ENCODE measurements around the gene SERTAD4. TPM values are rescaled to one million over a fixed set of nuclear protein-coding genes. Genes with fewer than 3 reads are reported as not detected.
A peak's percentile ranks its signal among the peaks of the same experiment; 100 is the strongest.
"Not testable (repeated sequence)": the region's sequence is repeated elsewhere in the genome, so short reads cannot be mapped to it uniquely, and the experiment has no call there.

The SERTAD4 gene
- total RNA-seq, 4 donors from 2014 or later: 0.60 to 6.7 (median 2.0) TPM

- TF ChIP-seq POLR2AphosphoS5 (IDR thresholded peaks at IDR 0.05) (no peak), EP300 (IDR thresholded peaks at IDR 0.05; ENCODE audit: low read depth) (no peak)
- TF ChIP-seq, protein P1, sequence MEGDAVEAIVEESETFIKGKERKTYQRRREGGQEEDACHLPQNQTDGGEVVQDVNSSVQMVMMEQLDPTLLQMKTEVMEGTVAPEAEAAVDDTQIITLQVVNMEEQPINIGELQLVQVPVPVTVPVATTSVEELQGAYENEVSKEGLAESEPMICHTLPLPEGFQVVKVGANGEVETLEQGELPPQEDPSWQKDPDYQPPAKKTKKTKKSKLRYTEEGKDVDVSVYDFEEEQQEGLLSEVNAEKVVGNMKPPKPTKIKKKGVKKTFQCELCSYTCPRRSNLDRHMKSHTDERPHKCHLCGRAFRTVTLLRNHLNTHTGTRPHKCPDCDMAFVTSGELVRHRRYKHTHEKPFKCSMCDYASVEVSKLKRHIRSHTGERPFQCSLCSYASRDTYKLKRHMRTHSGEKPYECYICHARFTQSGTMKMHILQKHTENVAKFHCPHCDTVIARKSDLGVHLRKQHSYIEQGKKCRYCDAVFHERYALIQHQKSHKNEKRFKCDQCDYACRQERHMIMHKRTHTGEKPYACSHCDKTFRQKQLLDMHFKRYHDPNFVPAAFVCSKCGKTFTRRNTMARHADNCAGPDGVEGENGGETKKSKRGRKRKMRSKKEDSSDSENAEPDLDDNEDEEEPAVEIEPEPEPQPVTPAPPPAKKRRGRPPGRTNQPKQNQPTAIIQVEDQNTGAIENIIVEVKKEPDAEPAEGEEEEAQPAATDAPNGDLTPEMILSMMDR (IDR thresholded peaks at IDR 0.05): no peak
- DNase-seq: no peak
- Histone ChIP-seq H3K9me3 (peaks cover 9 to 10% of the 10 kb centered on the region in 2 donors), H3K4me3 (no peak overlapping the region), H3K4me1 (no peaks in the 10 kb centered on the region), H3K27me3 (no peaks in the 10 kb centered on the region), H3K27ac (no peak overlapping the region), H3K36me3 (no peaks in the 10 kb centered on the region)
- intact Hi-C loops (cut with DNase I; ENCODE audit: low total_unique reads) (loop anchor here (1.0 kb wide), 1 partner anchor 22 kb away; no protein-coding TSS in a partner anchor), in situ Hi-C loops (cut with MboI; ENCODE audit: low pct_ligation_motif_present in 1 of 4, low pct_unique_long_range_greater_than_20kb in 1 of 4, low sequenced_read_pairs in 3 of 4) (no loop called here)
- WGBS, 2 donors (ENCODE audit: low coverage in 1 of 2): 80 to 94% methylated on average over 6 to 8 of the region's 8 CpGs
Measured at GRCh38 chr1:210195635-210196160, 36.9 kb upstream of the SERTAD4 start.

GRCh38 chr1:210196266-210196665, 36.3 kb upstream of the SERTAD4 start:
- not testable (repeated sequence) for H3K27ac ChIP-seq

DNA sequence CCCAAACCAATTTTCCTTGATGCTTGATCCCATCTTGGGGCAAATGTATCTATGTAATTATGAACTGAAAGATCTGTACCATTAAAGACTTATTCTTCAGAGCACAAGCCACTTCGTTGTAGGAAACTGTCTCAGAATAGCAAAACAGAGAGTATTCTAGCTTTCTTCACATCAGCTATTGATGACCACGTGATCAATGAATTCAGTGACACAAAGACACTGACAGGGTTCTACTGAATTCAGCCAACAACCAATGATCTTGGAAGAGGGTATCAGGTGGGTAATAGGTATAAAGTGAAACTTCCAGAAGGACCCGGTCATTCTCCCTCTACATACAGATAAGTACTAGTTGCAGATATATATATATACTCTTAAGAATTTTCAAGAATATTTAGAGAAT, 33.8 kb upstream of the SERTAD4 start:
- Histone ChIP-seq H3K36me3 (no peaks in the 10 kb centered on the region), H3K4me3 (no peak overlapping the region), H3K27me3 (no peaks in the 10 kb centered on the region), H3K9me3 (peaks cover 9 to 10% of the 10 kb centered on the region in 2 donors), H3K27ac (no peak overlapping the region), H3K4me1 (no peaks in the 10 kb centered on the region)
- DNase-seq: no peak
- no peak for TF ChIP-seq POLR2A (IDR thresholded peaks at IDR 0.05)
- TF ChIP-seq, protein P1 (IDR thresholded peaks at IDR 0.05): no peak
- no peak for TF ChIP-seq EP300 (IDR thresholded peaks at IDR 0.05; ENCODE audit: low read depth)
- intact Hi-C loops (cut with DNase I; ENCODE audit: low total_unique reads): no loop called here
- in situ Hi-C loops (cut with MboI; ENCODE audit: low pct_ligation_motif_present in 1 of 4, low pct_unique_long_range_greater_than_20kb in 1 of 4, low sequenced_read_pairs in 3 of 4): no loop called here
- whole genome bisulfite sequencing, 2 donors (ENCODE audit: low coverage in 1 of 2): 57 to 81% methylated on average over 3 of the region's 3 CpGs

More at GRCh38 chr1:210196266-210196665, 36.3 kb upstream of the SERTAD4 start:
- H3K4me1 ChIP-seq; H3K9me3 ChIP-seq; H3K4me3 ChIP-seq; H3K27me3 ChIP-seq; DNase-seq; H3K36me3 ChIP-seq; in situ Hi-C loops (cut with MboI; ENCODE audit: low pct_ligation_motif_present in 1 of 4, low pct_unique_long_range_greater_than_20kb in 1 of 4, low sequenced_read_pairs in 3 of 4): not testable (repeated sequence)
- intact Hi-C loops (cut with DNase I; ENCODE audit: low total_unique reads): loop anchor here (1.0 kb wide), 1 partner anchor 21 kb away; no protein-coding TSS in a partner anchor
- 74 to 79% methylated on average over 3 to 5 of the region's 5 CpGs for WGBS, 2 donors (ENCODE audit: low coverage in 1 of 2)

GRCh38 chr1:210200124-210200736, 32.4 kb upstream of the SERTAD4 start:
- H3K27ac ChIP-seq: no peak overlapping the region
- no peaks in the 10 kb centered on the region for H3K4me1 ChIP-seq
- in situ Hi-C loops (cut with MboI; ENCODE audit: low pct_ligation_motif_present in 1 of 4, low pct_unique_long_range_greater_than_20kb in 1 of 4, low sequenced_read_pairs in 3 of 4): no loop called here
- peaks cover 9 to 10% of the 10 kb centered on the region in 2 donors for H3K9me3 ChIP-seq
- WGBS, 2 donors (ENCODE audit: low coverage in 1 of 2): 46 to 51% methylated on average over 3 of the region's 3 CpGs
- H3K27me3 ChIP-seq: no peaks in the 10 kb centered on the region
- no peak for DNase-seq
- H3K36me3 ChIP-seq: no peaks in the 10 kb centered on the region
- no peak for TF ChIP-seq POLR2AphosphoS5 (IDR thresholded peaks at IDR 0.05)
- no peak for TF ChIP-seq POLR2A (IDR thresholded peaks at IDR 0.05)
- TF ChIP-seq, protein P1 (IDR thresholded peaks at IDR 0.05): peak; percentile 20 to 40 (median 29)
- intact Hi-C loops (cut with DNase I; ENCODE audit: low total_unique reads): loop anchor here (5.0 kb wide), 1 partner anchor 112 kb away; no protein-coding TSS in a partner anchor
- H3K4me3 ChIP-seq: no peak overlapping the region
